OCI-LY1 (cell line): ENCODE measurements around the gene CDC27.

Experiments used
- H2AFZ ChIP-seq: fragments of 200-600 bp; sonication (generic), shearing (Covaris generic); 2 replicates; pipeline ENCODE4 v1.6.0; 2014; ENCODE audit warnings: antibody characterized with exemption, mild to moderate bottlenecking, low read length
- H3F3A ChIP-seq: fragments of 200-600 bp; sonication (generic), shearing (Covaris generic); 2 replicates; pipeline ENCODE4 v1.6.0; 2014; ENCODE audit warnings: mild to moderate bottlenecking, antibody characterized with exemption, low read length, moderate library complexity; ENCODE audit not compliant: insufficient read depth
- H3K27ac ChIP-seq: fragments of 200-600 bp; sonication (generic); 2 replicates; pipeline ENCODE4 v1.5.1; 2014; ENCODE audit warnings: low read length, mixed run types, mild to moderate bottlenecking, low read depth; ENCODE audit not compliant: poor library complexity, severe bottlenecking
- H3K27me3 ChIP-seq: fragments of 200-600 bp; sonication (generic); 2 replicates; pipeline ENCODE4 v1.6.0; 2014; ENCODE audit warnings: antibody characterized with exemption, mild to moderate bottlenecking, low read length, moderate library complexity; ENCODE audit not compliant: insufficient read depth
- H3K36me3 ChIP-seq: fragments of 200-600 bp; sonication (generic); 2 replicates; pipeline ENCODE4 v1.6.1; 2014; ENCODE audit warnings: mild to moderate bottlenecking, antibody characterized with exemption, low read length, moderate library complexity, mixed read lengths; ENCODE audit not compliant: insufficient read depth
- H3K4me1 ChIP-seq: fragments of 200-600 bp; sonication (generic); 2 replicates; pipeline ENCODE4 v1.5.1; 2014; ENCODE audit warnings: mild to moderate bottlenecking, low read length, moderate library complexity; ENCODE audit not compliant: insufficient read depth, severe bottlenecking
- H3K4me2 ChIP-seq: fragments of 200-600 bp; sonication (generic), shearing (Covaris generic); 2 replicates; pipeline ENCODE4 v1.6.1; 2014; ENCODE audit warnings: low read length
- H3K4me3 ChIP-seq: fragments of 200-600 bp; sonication (generic); 2 replicates; pipeline ENCODE4 v1.5.1; 2014; ENCODE audit warnings: low read length, low read depth, mild to moderate bottlenecking, mixed read lengths; ENCODE audit not compliant: poor library complexity, severe bottlenecking
- H3K79me2 ChIP-seq: fragments of 200-600 bp; shearing (Covaris generic); 2 replicates; pipeline ENCODE4 v1.6.1; 2016; ENCODE audit warnings: mixed run types, low read length, mixed read lengths; ENCODE audit not compliant: insufficient read depth
- H3K9ac ChIP-seq: fragments of 200-600 bp; sonication (generic), shearing (Covaris generic); 2 replicates; pipeline ENCODE4 v1.6.1; 2014; ENCODE audit warnings: mild to moderate bottlenecking, low read length, mixed read lengths
- H3K9me2 ChIP-seq: fragments of 200-600 bp; sonication (generic), shearing (Covaris generic); 2 replicates; pipeline ENCODE4 v1.6.1; 2014; ENCODE audit warnings: low read depth, mild to moderate bottlenecking, low read length, mixed read lengths
- H3K9me3 ChIP-seq: fragments of 200-600 bp; shearing (Covaris generic); 2 replicates; pipeline ENCODE4 v1.6.1; 2014; ENCODE audit warnings: low read length, mixed read lengths
- H4K20me1 ChIP-seq: fragments of 200-600 bp; sonication (generic), shearing (Covaris generic); 2 replicates; pipeline ENCODE4 v1.6.0; 2016; ENCODE audit warnings: mild to moderate bottlenecking, low read length; ENCODE audit not compliant: insufficient read depth
- CTCF ChIP-seq: fragments of 200-600 bp; sonication (generic), shearing (Covaris generic); IDR thresholded peaks from 2 replicates; pipeline ENCODE4 v1.5.1; 2017; ENCODE audit warnings: mild to moderate bottlenecking, antibody characterized with exemption, low read length, moderate library complexity, mixed read lengths
- EZH2 ChIP-seq: fragments of 200-600 bp; sonication (generic), shearing (Covaris generic); IDR thresholded peaks from 2 replicates; pipeline ENCODE4 v1.8.0; 2017; ENCODE audit warnings: borderline replicate concordance, mixed run types, mild to moderate bottlenecking, antibody characterized with exemption, low read length, moderate library complexity, mixed read lengths

Gene CDC27

DNA sequence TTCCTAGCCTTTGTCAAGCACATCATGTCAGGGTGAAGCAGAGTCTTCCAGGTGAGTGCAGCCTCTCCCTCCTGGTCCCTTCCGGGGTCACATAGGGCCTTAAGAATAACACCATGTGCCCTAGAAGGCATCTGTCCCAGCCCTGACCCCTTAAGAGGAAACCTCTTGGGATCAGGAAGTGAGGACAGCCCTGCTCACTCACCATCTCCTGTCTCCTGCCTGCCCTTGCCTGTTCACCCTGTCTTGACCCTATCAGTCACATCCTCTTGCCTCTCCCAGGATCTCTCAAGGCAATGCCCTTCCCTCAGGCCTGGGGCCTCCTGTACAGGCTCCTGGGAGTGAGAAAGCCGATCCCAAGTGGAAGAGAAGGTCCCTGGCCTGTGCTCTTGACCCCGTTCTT lies 33.9 kb upstream of the CDC27 start:
- Histone ChIP-seq H2AFZ (no peak overlapping the region), H3F3A (no peaks in the 10 kb centered on the region), H3K9me3 (peaks cover 5% of the 10 kb centered on the region; the same call in 1 of the 2 replicates), H3K4me1 (peaks cover 23% of the 10 kb centered on the region), H4K20me1 (no peaks in the 10 kb centered on the region), H3K9me2 (no peaks in the 10 kb centered on the region), H3K4me3 (no peak overlapping the region), H3K36me3 (no peaks in the 10 kb centered on the region), H3K9ac (no peak overlapping the region), H3K27me3 (no peaks in the 10 kb centered on the region), H3K4me2 (no peak overlapping the region), H3K27ac (no peak overlapping the region), H3K79me2 (no peaks in the 10 kb centered on the region)
- no peak for TF ChIP-seq CTCF

- H3K36me3 ChIP-seq, result no peaks in the 10 kb centered on the region
- no peaks in the 10 kb centered on the region for H4K20me1 ChIP-seq
- H3F3A ChIP-seq, result no peaks in the 10 kb centered on the region
- no peaks in the 10 kb centered on the region for H3K79me2 ChIP-seq
- H3K9ac ChIP-seq, result no peak overlapping the region
- TF ChIP-seq EZH2 (no peak), CTCF (no peak)
- no peak overlapping the region for H2AFZ ChIP-seq
- no peak overlapping the region for H3K27ac ChIP-seq
- no peak overlapping the region for H3K4me3 ChIP-seq
- peaks cover 23% of the 10 kb centered on the region for H3K4me1 ChIP-seq
- H3K9me2 ChIP-seq, result no peaks in the 10 kb centered on the region
- no peaks in the 10 kb centered on the region for H3K27me3 ChIP-seq
- peaks cover 5% of the 10 kb centered on the region; the same call in 1 of the 2 replicates for H3K9me3 ChIP-seq
- no peak overlapping the region for H3K4me2 ChIP-seq
Observed at GRCh38 chr17:47222047-47222446, 33.0 kb upstream of the CDC27 start.

- Histone ChIP-seq H3K36me3 (no peaks in the 10 kb centered on the region), H3K9me3 (peaks cover 5% of the 10 kb centered on the region; the same call in 1 of the 2 replicates), H3K9me2 (no peaks in the 10 kb centered on the region), H3K27me3 (no peaks in the 10 kb centered on the region), H3K4me3 (no peak overlapping the region), H3K27ac (no peak overlapping the region), H3K4me1 (peaks cover 23% of the 10 kb centered on the region), H2AFZ (no peak overlapping the region), H3F3A (no peaks in the 10 kb centered on the region), H3K9ac (no peak overlapping the region), H3K79me2 (no peaks in the 10 kb centered on the region), H4K20me1 (no peaks in the 10 kb centered on the region), H3K4me2 (no peak overlapping the region; the same call in 1 of the 2 replicates)
- TF ChIP-seq CTCF, result no peak
- no peak for TF ChIP-seq EZH2
Observed at GRCh38 chr17:47221154-47221553, 32.1 kb upstream of the CDC27 start.
